B cell (primary cell): ENCODE results near the gene ZDHHC21. TPM values are rescaled to one million over a fixed set of nuclear protein-coding genes. Genes with fewer than 3 reads are reported as not detected.

Source experiments
- ATAC-seq: fragments of 200-7000 bp; cut with Tn5 transposase; one replicate; pipeline ENCODE4 v1.10.0; 2021; ENCODE audit warnings: low read depth, mild to moderate bottlenecking, moderate number of reproducible peaks, moderate library complexity
- CTCF ChIA-PET: fragments of 350-600 bp; sonication (Branson Sonifier 250); formaldehyde crosslinking; loops from one replicate; lab custom pipeline; 2021; ENCODE audit warnings: antibody characterized with exemption, inconsistent platforms; lab: Charles Lee
- POLR2A ChIA-PET: fragments of 350-600 bp; sonication (Branson Sonifier 250); formaldehyde crosslinking; loops from one replicate; lab custom pipeline; 2021; ENCODE audit warnings: antibody characterized with exemption; lab: Charles Lee
- DNase-seq: peaks from one replicate; pipeline ENCODE4 v3.0.0; 2013
- H2AFZ ChIP-seq: 2 replicates; pipeline ENCODE4 v1.6.1; 2012; ENCODE audit warnings: mild to moderate bottlenecking, low read depth, low read length; ENCODE audit not compliant: insufficient read depth, poor library complexity, severe bottlenecking
- H3K27ac ChIP-seq, 2 donors: 1 replicate in 1 of 2; 2 replicates in 1 of 2; pipeline ENCODE4 v1.5.1; 2012 to 2013; ENCODE audit warnings: low read length in 2 of 2, mild to moderate bottlenecking in 2 of 2, moderate library complexity in 1 of 2
- H3K27me3 ChIP-seq, 4 experiments: fragments of 200-600 bp in 1 of 4; sonication (generic) in 1 of 4; replicated peaks in 1 of 4; 1 replicate in 2 of 4; 2 replicates in 2 of 4; pipeline versions ENCODE4 v1.6.1 to v1.7.0; 2013 to 2016; ENCODE audit warnings: low read length in 3 of 4, mild to moderate bottlenecking in 2 of 4, mixed read lengths in 1 of 4, moderate library complexity in 1 of 4; ENCODE audit not compliant: insufficient read depth in 4 of 4, control insufficient read depth in 3 of 4; ENCODE audit errors: control extremely low read depth in 1 of 4
- H3K36me3 ChIP-seq, 2 experiments: replicated peaks in 1 of 2; 1 replicate in 1 of 2; 2 replicates in 1 of 2; pipeline versions ENCODE4 v1.6.1 to v1.7.1; 2013; ENCODE audit warnings: low read length in 1 of 2; ENCODE audit not compliant: insufficient read depth in 2 of 2, control insufficient read depth in 1 of 2; ENCODE audit errors: control extremely low read depth in 1 of 2, extremely low read depth in 1 of 2
- H3K4me1 ChIP-seq, 2 donors: fragments of 200-600 bp in 1 of 2; sonication (generic) in 1 of 2; 1 replicate in 1 of 2; 2 replicates in 1 of 2; pipeline versions ENCODE4 v1.5.1 to v1.6.1; 2013 to 2017; ENCODE audit warnings: low read length in 2 of 2; ENCODE audit not compliant: control insufficient read depth in 2 of 2, insufficient read depth in 2 of 2
- H3K4me2 ChIP-seq: replicated peaks from 2 replicates; pipeline ENCODE3; 2012; ENCODE audit warnings: mild to moderate bottlenecking, low read depth, low read length; ENCODE audit not compliant: poor library complexity, severe bottlenecking
- H3K4me3 ChIP-seq, 5 experiments: fragments of 200-600 bp in 1 of 5; sonication (generic) in 1 of 5; 1 replicate in 3 of 5; 2 replicates in 2 of 5; pipeline versions ENCODE4 v1.5.1 to v1.7.0; 2011 to 2016; ENCODE audit warnings: low read length in 4 of 5, mild to moderate bottlenecking in 4 of 5, low read depth in 2 of 5, control low read depth in 1 of 5, moderate library complexity in 1 of 5; ENCODE audit not compliant: insufficient read depth in 1 of 5; ENCODE audit errors: control extremely low read depth in 1 of 5, extremely low read depth in 1 of 5
- H3K79me2 ChIP-seq: fragments of 200-600 bp; sonication (generic); one replicate; pipeline ENCODE4 v1.6.0; 2016; ENCODE audit warnings: low read length; ENCODE audit not compliant: control insufficient read depth, insufficient read depth
- H3K9ac ChIP-seq: fragments of 200-600 bp; sonication (generic); 2 replicates; pipeline ENCODE4 v1.6.1; 2017; ENCODE audit warnings: mild to moderate bottlenecking, low read length, moderate library complexity
- H3K9me3 ChIP-seq, 3 donors: one replicate each; pipeline versions ENCODE4 v1.6.1 to v1.7.1; 2013; ENCODE audit warnings: low read length in 2 of 3; ENCODE audit not compliant: control insufficient read depth in 2 of 3, insufficient read depth in 1 of 3; ENCODE audit errors: control extremely low read depth in 1 of 3
- H4K20me1 ChIP-seq: 2 replicates; pipeline ENCODE4 v1.6.0; 2012; ENCODE audit warnings: mild to moderate bottlenecking, low read length; ENCODE audit not compliant: insufficient read depth, control insufficient read depth, poor library complexity, severe bottlenecking
- H3K27ac Mint-ChIP-seq: one replicate; pipeline ENCODE4 v1.8.0; 2021; ENCODE audit warnings: mixed read lengths
- H3K27me3 Mint-ChIP-seq: one replicate; pipeline ENCODE4 v1.8.0; 2021; ENCODE audit warnings: mixed read lengths
- H3K4me1 Mint-ChIP-seq: one replicate; pipeline ENCODE4 v1.8.0; 2021; ENCODE audit warnings: mixed read lengths
- H3K4me3 Mint-ChIP-seq: one replicate; pipeline ENCODE4 v1.8.0; 2021; ENCODE audit warnings: mixed read lengths
- H3K9me3 Mint-ChIP-seq: one replicate; pipeline ENCODE4 v1.8.0; 2022; ENCODE audit warnings: mixed read lengths; ENCODE audit not compliant: insufficient read depth
- EZH2 ChIP-seq: IDR thresholded peaks from 2 replicates; pipeline ENCODE4 v1.6.1; 2012; ENCODE audit warnings: borderline replicate concordance, low read depth, mild to moderate bottlenecking, moderate library complexity, low read length; ENCODE audit not compliant: insufficient read depth, poor library complexity, severe bottlenecking
- WGBS: methylation state at CpG from one replicate; pipeline ENCODE4 v1.1.5; 2013; ENCODE audit warnings: missing lambda C conversion rate; ENCODE audit not compliant: insufficient coverage; 5-methylcytosine and 5-hydroxymethylcytosine counted together
- intact Hi-C: fragments of 100-400 bp; cut with micrococcal nuclease; formaldehyde crosslinking; loops from one replicate; pipeline ENCODE4 v1.10.0; 2022
- polyA plus RNA-seq: library from polyadenylated mRNA; depleted of rRNA; stranded (reverse); fragments of >200 nt; gene quantifications from 2 replicates; pipeline ENCODE4 v1.2.3, GENCODE V29; 2012
- total RNA-seq, 2 donors: library from RNA; stranded (reverse); fragments of 120-200 nt in 1 of 2; gene quantifications; 1 replicate in 1 of 2; 2 replicates in 1 of 2; pipeline versions ENCODE4 v1.2.3 to v1.2.4, GENCODE V29; 2013 to 2022
- TF ChIP-seq, protein P1 (sequence below): fragments of 200-600 bp; IDR thresholded peaks from one replicate; pipeline ENCODE4 v1.8.0; 2022; ENCODE audit warnings: antibody characterized with exemption, mild to moderate bottlenecking

The ZDHHC21 gene
- total and polyA plus RNA-seq, 2 donors (not counting 1 experiment from before 2014, with no cell fraction given): 10.3 to 39.7 TPM

GRCh38 chr9:14574173-14574572 is 119.1 kb downstream of the ZDHHC21 start:
- H3K27me3 Mint-ChIP-seq: no peaks in the 10 kb centered on the region
- POLR2A ChIA-PET: no interaction called here
- intact Hi-C loops: no loop called here
- Histone ChIP-seq H3K4me3 (no peak overlapping the region), H3K36me3 (no peaks in the 10 kb centered on the region), H3K4me1 (no peaks in the 10 kb centered on the region), H4K20me1 (no peaks in the 10 kb centered on the region), H2AFZ (no peak overlapping the region), H3K27me3 (no peaks in the 10 kb centered on the region), H3K9ac (no peak overlapping the region), H3K9me3 (peaks cover 0 to 8% (median 8%) of the 10 kb centered on the region in 3 donors), H3K79me2 (no peaks in the 10 kb centered on the region), H3K4me2 (no peak overlapping the region), H3K27ac (no peak overlapping the region)
- TF ChIP-seq, protein P1, sequence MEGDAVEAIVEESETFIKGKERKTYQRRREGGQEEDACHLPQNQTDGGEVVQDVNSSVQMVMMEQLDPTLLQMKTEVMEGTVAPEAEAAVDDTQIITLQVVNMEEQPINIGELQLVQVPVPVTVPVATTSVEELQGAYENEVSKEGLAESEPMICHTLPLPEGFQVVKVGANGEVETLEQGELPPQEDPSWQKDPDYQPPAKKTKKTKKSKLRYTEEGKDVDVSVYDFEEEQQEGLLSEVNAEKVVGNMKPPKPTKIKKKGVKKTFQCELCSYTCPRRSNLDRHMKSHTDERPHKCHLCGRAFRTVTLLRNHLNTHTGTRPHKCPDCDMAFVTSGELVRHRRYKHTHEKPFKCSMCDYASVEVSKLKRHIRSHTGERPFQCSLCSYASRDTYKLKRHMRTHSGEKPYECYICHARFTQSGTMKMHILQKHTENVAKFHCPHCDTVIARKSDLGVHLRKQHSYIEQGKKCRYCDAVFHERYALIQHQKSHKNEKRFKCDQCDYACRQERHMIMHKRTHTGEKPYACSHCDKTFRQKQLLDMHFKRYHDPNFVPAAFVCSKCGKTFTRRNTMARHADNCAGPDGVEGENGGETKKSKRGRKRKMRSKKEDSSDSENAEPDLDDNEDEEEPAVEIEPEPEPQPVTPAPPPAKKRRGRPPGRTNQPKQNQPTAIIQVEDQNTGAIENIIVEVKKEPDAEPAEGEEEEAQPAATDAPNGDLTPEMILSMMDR: no peak
- TF ChIP-seq EZH2: no peak
- DNase-seq (no peak), ATAC-seq (no peak)
- CTCF ChIA-PET: no interaction called here
- H3K4me1 Mint-ChIP-seq: no peaks in the 10 kb centered on the region
- no peak overlapping the region for H3K4me3 Mint-ChIP-seq
- 71% methylated on average over 1 of the region's 1 CpG for WGBS
- H3K9me3 Mint-ChIP-seq: peaks cover 5% of the 10 kb centered on the region
- H3K27ac Mint-ChIP-seq: no peak overlapping the region

DNA sequence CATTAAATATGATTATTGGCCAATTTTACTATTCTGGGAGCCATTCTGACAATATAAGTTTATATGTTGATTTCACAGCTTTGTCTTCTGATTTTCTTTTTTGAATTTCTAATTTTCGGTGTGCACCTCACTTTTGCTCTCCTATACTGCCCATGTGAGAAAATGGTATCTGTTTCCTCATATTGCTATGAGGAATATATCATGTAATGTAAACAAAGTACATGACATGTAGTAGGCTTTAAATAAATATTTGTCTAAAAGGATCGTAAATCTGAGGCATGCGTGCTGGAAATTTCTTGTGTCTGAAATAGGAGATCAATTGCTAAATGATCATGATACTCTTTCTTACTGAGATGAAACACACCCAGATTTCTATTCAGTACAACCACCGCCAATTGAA is 119.9 kb downstream of the ZDHHC21 start:
- intact Hi-C loops: no loop called here
- POLR2A ChIA-PET: no interaction called here
- no peaks in the 10 kb centered on the region for H3K4me1 ChIP-seq

More for the DNA sequence above, 119.9 kb downstream of the ZDHHC21 start:
- Histone ChIP-seq H3K27ac (no peak overlapping the region), H3K9me3 (peaks cover 0 to 8% (median 6%) of the 10 kb centered on the region in 3 donors), H3K4me2 (no peak overlapping the region), H3K9ac (no peak overlapping the region), H3K79me2 (no peaks in the 10 kb centered on the region), H3K4me3 (no peak overlapping the region), H4K20me1 (no peaks in the 10 kb centered on the region), H3K36me3 (no peaks in the 10 kb centered on the region), H3K27me3 (no peaks in the 10 kb centered on the region), H2AFZ (no peak overlapping the region)
- H3K27ac Mint-ChIP-seq: no peak overlapping the region
- no peak overlapping the region for H3K4me3 Mint-ChIP-seq
- no peaks in the 10 kb centered on the region for H3K27me3 Mint-ChIP-seq
- no peaks in the 10 kb centered on the region for H3K4me1 Mint-ChIP-seq
- DNase-seq (no peak), ATAC-seq (no peak)
- no peak for TF ChIP-seq EZH2
- TF ChIP-seq, protein P1: no peak
- peaks cover 5% of the 10 kb centered on the region for H3K9me3 Mint-ChIP-seq
- CTCF ChIA-PET: interaction anchor here (1.0 kb wide), 1 partner anchor 197 kb away, joined by 3 read pairs; no protein-coding TSS in a partner anchor
- no CpG with 5 or more reads among the region's 4 CpGs for WGBS
